K562 (cell line): Measurements from ENCODE around the gene MMP11. TPM values are rescaled to one million over a fixed set of nuclear protein-coding genes. Genes with fewer than 3 reads are reported as not detected.

Experiments used
- MGA ChIP-seq: fragments of 450-650 bp; IDR thresholded peaks from 2 replicates; pipeline ENCODE4 v1.6.1; 2016; ENCODE audit warnings: mild to moderate bottlenecking, moderate library complexity
- POLR2G ChIP-seq: fragments of 200-400 bp; formaldehyde crosslinking; IDR thresholded peaks from 2 replicates; pipeline ENCODE4 v1.6.1; 2017; ENCODE audit warnings: low read depth, mild to moderate bottlenecking, antibody characterized with exemption, low read length, moderate library complexity
- ZNF449 ChIP-seq: fragments of 250-450 bp; sonication (Bioruptor Pico); IDR thresholded peaks from 2 replicates; pipeline ENCODE4 v1.8.0; 2022; ENCODE audit warnings: moderate library complexity, mild to moderate bottlenecking, inconsistent platforms
- polyA plus RNA-seq, 8 experiments: library from polyadenylated mRNA; depleted of rRNA in 4 of 8; stranded (reverse) in 5 of 8; unstranded in 3 of 8; fragments of >200 nt; fragmentation: Nextera tagmentation in 2 of 8; fragmentation: Illumina TruSeq in 1 of 8; extraction: Ambion mirVana in 2 of 8; extraction: Trizol in 1 of 8; gene quantifications; 2 replicates each; pipeline versions ENCODE4 v1.2.1 to v1.2.3, GENCODE V29; 2011 to 2014; ENCODE audit warnings: inconsistent platforms in 1 of 8, missing spikeins in 1 of 8
- total RNA-seq, 7 experiments: library from RNA; depleted of rRNA in 6 of 7; stranded (reverse); fragments of >200 nt in 6 of 7; fragmentation: Illumina TruSeq in 2 of 7; extraction: Trizol in 2 of 7; gene quantifications; 2 replicates each; pipeline versions ENCODE4 v1.2.1 to v1.2.3, GENCODE V29; 2011 to 2021; ENCODE audit warnings: low replicate concordance in 1 of 7

Gene MMP11
- total and polyA plus RNA-seq, 9 of the 15 experiments (the other 6 are each of a cell fraction or from before 2014, with no cell fraction given), result 0.14 to 1.8 (median 1.1) TPM; not detected in 2

GRCh38 chr22:23791738-23792645 lies 19.3 kb downstream of the MMP11 start (continued):
- TF ChIP-seq MGA (no peak), POLR2G (no peak), ZNF449 (CRISPR knock-in tag) (no peak)
